Measurements from ENCODE around the gene ABTB2.

Gene ABTB2

GRCh38 chr11:34284811-34285481 lies 72.9 kb downstream of the ABTB2 start:
- Histone ChIP-seq H3K36me3 (ENCODE audit: control insufficient read depth, insufficient read depth, low read length) (no peaks in the 10 kb centered on the region), H3K9me3 (ENCODE audit: control insufficient read depth, insufficient read depth, low read length) (no peaks in the 10 kb centered on the region), H3K27me3 (ENCODE audit: control insufficient read depth, insufficient read depth, low read length) (no peaks in the 10 kb centered on the region), H3K27ac (ENCODE audit: low read depth, low read length) (no peak overlapping the region), H3K9ac (ENCODE audit: low read depth, low read length) (no peak overlapping the region), H3K4me3 (ENCODE audit: low read depth, low read length) (no peak overlapping the region), H3K4me1 (ENCODE audit: control insufficient read depth, insufficient read depth, low read length) (no peaks in the 10 kb centered on the region)

GRCh38 chr11:34284156-34284555 lies 73.7 kb downstream of the ABTB2 start:
- H3K27ac ChIP-seq (ENCODE audit: low read depth, low read length): no peak overlapping the region

GRCh38 chr11:34280945-34281872 lies 76.6 kb downstream of the ABTB2 start:
- Histone ChIP-seq H3K36me3 (ENCODE audit: control insufficient read depth, insufficient read depth, low read length) (no peaks in the 10 kb centered on the region), H3K4me1 (ENCODE audit: control insufficient read depth, insufficient read depth, low read length) (no peaks in the 10 kb centered on the region), H3K27me3 (ENCODE audit: control insufficient read depth, insufficient read depth, low read length) (no peaks in the 10 kb centered on the region), H3K4me3 (ENCODE audit: low read depth, low read length) (no peak overlapping the region), H3K27ac (ENCODE audit: low read depth, low read length) (no peak overlapping the region), H3K9me3 (ENCODE audit: control insufficient read depth, insufficient read depth, low read length) (no peaks in the 10 kb centered on the region), H3K9ac (ENCODE audit: low read depth, low read length) (no peak overlapping the region)

More at GRCh38 chr11:34284156-34284555, 73.7 kb downstream of the ABTB2 start:
- Histone ChIP-seq H3K36me3 (ENCODE audit: control insufficient read depth, insufficient read depth, low read length) (no peaks in the 10 kb centered on the region), H3K9me3 (ENCODE audit: control insufficient read depth, insufficient read depth, low read length) (no peaks in the 10 kb centered on the region), H3K4me1 (ENCODE audit: control insufficient read depth, insufficient read depth, low read length) (no peaks in the 10 kb centered on the region), H3K4me3 (ENCODE audit: low read depth, low read length) (no peak overlapping the region), H3K27me3 (ENCODE audit: control insufficient read depth, insufficient read depth, low read length) (no peaks in the 10 kb centered on the region), H3K9ac (ENCODE audit: low read depth, low read length) (no peak overlapping the region)

- Histone ChIP-seq H3K27me3 (ENCODE audit: control insufficient read depth, insufficient read depth, low read length) (no peaks in the 10 kb centered on the region), H3K9ac (ENCODE audit: low read depth, low read length) (no peak overlapping the region), H3K9me3 (ENCODE audit: control insufficient read depth, insufficient read depth, low read length) (no peaks in the 10 kb centered on the region), H3K4me3 (ENCODE audit: low read depth, low read length) (no peak overlapping the region), H3K4me1 (ENCODE audit: control insufficient read depth, insufficient read depth, low read length) (no peaks in the 10 kb centered on the region), H3K36me3 (ENCODE audit: control insufficient read depth, insufficient read depth, low read length) (no peaks in the 10 kb centered on the region), H3K27ac (ENCODE audit: low read depth, low read length) (no peak overlapping the region)
These were observed 79.0 kb downstream of the ABTB2 start for GRCh38 chr11:34278693-34279297.

GRCh38 chr11:34278175-34278574 lies 79.6 kb downstream of the ABTB2 start:
- Histone ChIP-seq H3K27ac (ENCODE audit: low read depth, low read length) (no peak overlapping the region), H3K36me3 (ENCODE audit: control insufficient read depth, insufficient read depth, low read length) (no peaks in the 10 kb centered on the region), H3K27me3 (ENCODE audit: control insufficient read depth, insufficient read depth, low read length) (no peaks in the 10 kb centered on the region), H3K9me3 (ENCODE audit: control insufficient read depth, insufficient read depth, low read length) (no peaks in the 10 kb centered on the region), H3K4me3 (ENCODE audit: low read depth, low read length) (no peak overlapping the region), H3K4me1 (ENCODE audit: control insufficient read depth, insufficient read depth, low read length) (no peaks in the 10 kb centered on the region), H3K9ac (ENCODE audit: low read depth, low read length) (no peak overlapping the region)

- no peaks in the 10 kb centered on the region for H3K36me3 ChIP-seq (ENCODE audit: control insufficient read depth, insufficient read depth, low read length)
- H3K4me1 ChIP-seq (ENCODE audit: control insufficient read depth, insufficient read depth, low read length): no peaks in the 10 kb centered on the region
- H3K27me3 ChIP-seq (ENCODE audit: control insufficient read depth, insufficient read depth, low read length): no peaks in the 10 kb centered on the region
- no peak overlapping the region for H3K27ac ChIP-seq (ENCODE audit: low read depth, low read length)
- H3K9ac ChIP-seq (ENCODE audit: low read depth, low read length): no peak overlapping the region
- no peaks in the 10 kb centered on the region for H3K9me3 ChIP-seq (ENCODE audit: control insufficient read depth, insufficient read depth, low read length)
- no peak overlapping the region for H3K4me3 ChIP-seq (ENCODE audit: low read depth, low read length)
These were observed 80.6 kb downstream of the ABTB2 start for GRCh38 chr11:34277171-34277570.

- Histone ChIP-seq H3K27me3 (ENCODE audit: control insufficient read depth, insufficient read depth, low read length) (no peaks in the 10 kb centered on the region), H3K4me3 (ENCODE audit: low read depth, low read length) (no peak overlapping the region), H3K9ac (ENCODE audit: low read depth, low read length) (no peak overlapping the region), H3K27ac (ENCODE audit: low read depth, low read length) (no peak overlapping the region), H3K36me3 (ENCODE audit: control insufficient read depth, insufficient read depth, low read length) (no peaks in the 10 kb centered on the region), H3K9me3 (ENCODE audit: control insufficient read depth, insufficient read depth, low read length) (no peaks in the 10 kb centered on the region), H3K4me1 (ENCODE audit: control insufficient read depth, insufficient read depth, low read length) (no peaks in the 10 kb centered on the region)
These were observed 81.4 kb downstream of the ABTB2 start for GRCh38 chr11:34276352-34276864.

- Histone ChIP-seq H3K27me3 (ENCODE audit: control insufficient read depth, insufficient read depth, low read length) (no peaks in the 10 kb centered on the region), H3K4me3 (ENCODE audit: low read depth, low read length) (no peak overlapping the region), H3K9me3 (ENCODE audit: control insufficient read depth, insufficient read depth, low read length) (no peaks in the 10 kb centered on the region), H3K4me1 (ENCODE audit: control insufficient read depth, insufficient read depth, low read length) (no peaks in the 10 kb centered on the region), H3K36me3 (ENCODE audit: control insufficient read depth, insufficient read depth, low read length) (no peaks in the 10 kb centered on the region), H3K9ac (ENCODE audit: low read depth, low read length) (no peak overlapping the region), H3K27ac (ENCODE audit: low read depth, low read length) (no peak overlapping the region)
These were observed 82.3 kb downstream of the ABTB2 start for GRCh38 chr11:34275486-34275885.

GRCh38 chr11:34274712-34275398 lies 83.0 kb downstream of the ABTB2 start:
- H3K36me3 ChIP-seq (ENCODE audit: control insufficient read depth, insufficient read depth, low read length): no peaks in the 10 kb centered on the region
- H3K4me1 ChIP-seq (ENCODE audit: control insufficient read depth, insufficient read depth, low read length): no peaks in the 10 kb centered on the region
- H3K9me3 ChIP-seq (ENCODE audit: control insufficient read depth, insufficient read depth, low read length): no peaks in the 10 kb centered on the region
- no peak overlapping the region for H3K4me3 ChIP-seq (ENCODE audit: low read depth, low read length)
- no peak overlapping the region for H3K9ac ChIP-seq (ENCODE audit: low read depth, low read length)
- H3K27me3 ChIP-seq (ENCODE audit: control insufficient read depth, insufficient read depth, low read length): no peaks in the 10 kb centered on the region
- H3K27ac ChIP-seq (ENCODE audit: low read depth, low read length): no peak overlapping the region

- no peak overlapping the region for H3K9ac ChIP-seq (ENCODE audit: low read depth, low read length)
These were observed 84.7 kb downstream of the ABTB2 start for GRCh38 chr11:34273099-34273498.

More at GRCh38 chr11:34273099-34273498, 84.7 kb downstream of the ABTB2 start:
- no peaks in the 10 kb centered on the region for H3K4me1 ChIP-seq (ENCODE audit: control insufficient read depth, insufficient read depth, low read length)
- no peaks in the 10 kb centered on the region for H3K9me3 ChIP-seq (ENCODE audit: control insufficient read depth, insufficient read depth, low read length)
- H3K36me3 ChIP-seq (ENCODE audit: control insufficient read depth, insufficient read depth, low read length): no peaks in the 10 kb centered on the region
- H3K4me3 ChIP-seq (ENCODE audit: low read depth, low read length): no peak overlapping the region
- H3K27ac ChIP-seq (ENCODE audit: low read depth, low read length): no peak overlapping the region
- no peaks in the 10 kb centered on the region for H3K27me3 ChIP-seq (ENCODE audit: control insufficient read depth, insufficient read depth, low read length)

Data from HUES48 (cell line).